GM20000 (cell line): ENCODE measurements around the gene VWA2.

Source experiments
- DNase-seq: peaks from one replicate; pipeline ENCODE4 v3.0.0; 2012; ENCODE audit warnings: low spot score
- CTCF ChIP-seq: IDR thresholded peaks from 2 replicates; pipeline ENCODE4 v1.5.1; 2012; ENCODE audit warnings: mild to moderate bottlenecking, control low read depth; ENCODE audit errors: extremely low read depth, missing control alignments

The VWA2 gene

GRCh38 chr10:114208351-114208750 lies 30.7 kb upstream of the VWA2 start:
- no peak for TF ChIP-seq CTCF
- DNase-seq: no peak

- DNase-seq: no peak
- TF ChIP-seq CTCF: no peak
Measured at GRCh38 chr10:114212153-114212552, 26.9 kb upstream of the VWA2 start.

GRCh38 chr10:114215033-114215432 lies 24.0 kb upstream of the VWA2 start:
- DNase-seq: no peak
- TF ChIP-seq CTCF: no peak

- TF ChIP-seq CTCF: no peak
Measured at GRCh38 chr10:114220281-114220680, 18.8 kb upstream of the VWA2 start.

GRCh38 chr10:114221235-114221634 lies 17.8 kb upstream of the VWA2 start:
- DNase-seq: no peak
- no peak for TF ChIP-seq CTCF

More at GRCh38 chr10:114220281-114220680, 18.8 kb upstream of the VWA2 start:
- no peak for DNase-seq

- no peak for DNase-seq
- no peak for TF ChIP-seq CTCF
Measured at GRCh38 chr10:114223066-114223465, 16.0 kb upstream of the VWA2 start.

GRCh38 chr10:114228156-114228555 lies 10.9 kb upstream of the VWA2 start:
- no peak for TF ChIP-seq CTCF
- no peak for DNase-seq
